Spleen (tissue), 11 donors: ENCODE data around the gene PTPRN2. TPM values are rescaled to one million over a fixed set of nuclear protein-coding genes. Genes with fewer than 3 reads are reported as not detected.

Source experiments
- DNase-seq: peaks from one replicate; pipeline ENCODE4 v3.0.0-alpha.2; 2020
- H3K27ac ChIP-seq, 8 donors: fragments of 200-600 bp; sonication (generic) in 7 of 8; 1 replicate in 4 of 8; 2 replicates in 4 of 8; pipeline versions ENCODE4 v1.5.0 to v1.8.0; 2016 to 2021; ENCODE audit warnings: inconsistent platforms in 4 of 8, mild to moderate bottlenecking in 4 of 8, moderate library complexity in 1 of 8
- H3K27me3 ChIP-seq, 7 donors: fragments of 200-600 bp; sonication (generic) in 6 of 7; replicated peaks in 1 of 7; 1 replicate in 4 of 7; 2 replicates in 3 of 7; pipeline versions ENCODE4 v1.5.0 to v1.8.0; 2016 to 2021; ENCODE audit warnings: inconsistent platforms in 3 of 7, mild to moderate bottlenecking in 1 of 7
- H3K36me3 ChIP-seq, 6 donors: fragments of 200-600 bp; sonication (generic) in 5 of 6; 1 replicate in 4 of 6; 2 replicates in 2 of 6; pipeline versions ENCODE4 v1.5.0 to v1.8.0; 2016 to 2021; ENCODE audit warnings: inconsistent platforms in 2 of 6
- H3K4me1 ChIP-seq, 6 donors: fragments of 200-600 bp; sonication (generic) in 5 of 6; 1 replicate in 3 of 6; 2 replicates in 3 of 6; pipeline versions ENCODE4 v1.5.0 to v1.8.0; 2016 to 2021; ENCODE audit warnings: inconsistent platforms in 3 of 6
- H3K4me3 ChIP-seq, 8 donors: fragments of 200-600 bp; sonication (generic) in 7 of 8; 1 replicate in 4 of 8; 2 replicates in 4 of 8; pipeline versions ENCODE4 v1.5.0 to v1.8.0; 2016 to 2021; ENCODE audit warnings: inconsistent platforms in 4 of 8, mild to moderate bottlenecking in 4 of 8, moderate library complexity in 2 of 8
- H3K9me3 ChIP-seq, 8 donors: fragments of 200-600 bp; sonication (generic) in 7 of 8; 1 replicate in 4 of 8; 2 replicates in 4 of 8; pipeline versions ENCODE4 v1.5.0 to v1.8.0; 2016 to 2021; ENCODE audit warnings: inconsistent platforms in 4 of 8
- CTCF ChIP-seq, 11 experiments: fragments of 200-600 bp in 7 of 11; fragments of 450-650 bp in 4 of 11; sonication (generic) in 4 of 11; IDR thresholded peaks in 8 of 11; conservative IDR thresholded peaks in 3 of 11; 1 replicate in 7 of 11; 2 replicates in 4 of 11; pipeline versions ENCODE4 v1.4.0 to v1.8.0; 2016 to 2021; ENCODE audit warnings: antibody characterized with exemption in 11 of 11, inconsistent platforms in 4 of 11, mild to moderate bottlenecking in 1 of 11
- POLR2A ChIP-seq, 3 donors: fragments of 450-650 bp; IDR thresholded peaks; one replicate each; pipeline ENCODE4 v1.5.1; 2017; ENCODE audit warnings: antibody characterized with exemption in 3 of 3, mild to moderate bottlenecking in 1 of 3
- POLR2AphosphoS5 ChIP-seq, 3 donors: sonication (generic); formaldehyde crosslinking; IDR thresholded peaks; one replicate each; pipeline ENCODE4 v1.5.1; 2017; ENCODE audit warnings: antibody characterized with exemption in 3 of 3
- WGBS, 5 donors: extraction: QIAGEN DNeasy Blood & Tissue Kit in 3 of 5; methylation state at CpG; one replicate each; pipeline versions ENCODE4 v1.1.5 to v1.1.7; 2013 to 2018; 5-methylcytosine and 5-hydroxymethylcytosine counted together
- intact Hi-C: fragments of 100-400 bp; cut with DNase I; formaldehyde crosslinking; loops from one replicate; pipeline ENCODE4 v1.15.0; 2023; ENCODE audit warnings: low total_unique reads
- polyA plus RNA-seq, 3 donors: library from polyadenylated mRNA; stranded (reverse); fragments of 200-250 nt; gene quantifications; one replicate each; pipeline ENCODE4 v1.2.1, GENCODE V29; 2013
- total RNA-seq, 7 donors: library from RNA; depleted of rRNA in 3 of 7; stranded (reverse); fragments of >200 nt in 3 of 7; fragmentation: NEBNext Ultra II Directional in 4 of 7; extraction: Animal tissue kit (Norgen Biotek cat#: 25700) in 4 of 7; gene quantifications; one replicate each; pipeline versions ENCODE4 v1.1.0 to v1.2.1, GENCODE V29; 2016 to 2021
- donor health status: healthy with polysubstance abuse.
- donor health status: DM: no; HTN: no; CAD: no; lungs with moderate emphysema.
- donor health status: DM: no; HTN: no; CAD: no.
- donor health status: Bipolar disorder and iron deficiency.
- donor health status: healthy.
- donor health status: DM: no; HTN: no; CAD: no.
- donor health status: DM: yes; HTN: yes; CAD: no.

Gene PTPRN2
- total and polyA plus RNA-seq, 10 donors: 7.0 to 22.8 (median 16.8) TPM

GRCh38 chr7:157691586-157692459 lies 895.8 kb downstream of the PTPRN2 start:
- intact Hi-C loops: no loop called here
- Histone ChIP-seq H3K4me3 (peak overlapping the region in 6 of 8 donors; percentile 15 to 63 (median 24)), H3K36me3 (no peaks in the 10 kb centered on the region), H3K9me3 (peaks cover 0 to 7% (median 0%) of the 10 kb centered on the region in 8 donors), H3K27me3 (peaks cover 17 to 86% (median 65%) of the 10 kb centered on the region in 7 donors), H3K4me1 (peaks cover 18 to 58% (median 46%) of the 10 kb centered on the region in 6 donors), H3K27ac (no peak overlapping the region)
- TF ChIP-seq POLR2A (IDR thresholded peaks at IDR 0.05) (no peak), CTCF (IDR thresholded peaks at IDR 0.05 in 8 of 11, conservative IDR thresholded peaks at IDR 0.05 in 3 of 11) (no peak), POLR2AphosphoS5 (IDR thresholded peaks at IDR 0.05) (no peak)
- peak; percentile 70 for DNase-seq
- 2 to 4% (median 3%) methylated on average over 34 to 64 of the region's 64 CpGs for WGBS, 5 donors

GRCh38 chr7:157690833-157691585 lies 896.6 kb downstream of the PTPRN2 start:
- Histone ChIP-seq H3K36me3 (no peaks in the 10 kb centered on the region), H3K27ac (no peak overlapping the region), H3K9me3 (peaks cover 0 to 7% (median 0%) of the 10 kb centered on the region in 8 donors), H3K4me1 (peaks cover 18 to 63% (median 49%) of the 10 kb centered on the region in 6 donors), H3K27me3 (peaks cover 19 to 94% (median 74%) of the 10 kb centered on the region in 7 donors), H3K4me3 (peak overlapping the region in 6 of 8 donors; percentile 25 to 63 (median 41))
- intact Hi-C loops: no loop called here
- TF ChIP-seq POLR2AphosphoS5 (IDR thresholded peaks at IDR 0.05): no peak
- no peak for TF ChIP-seq POLR2A (IDR thresholded peaks at IDR 0.05)
- TF ChIP-seq CTCF (IDR thresholded peaks at IDR 0.05 in 8 of 11, conservative IDR thresholded peaks at IDR 0.05 in 3 of 11): no peak
- 1 to 5% (median 2%) methylated on average over 26 to 72 of the region's 72 CpGs for WGBS, 5 donors
- DNase-seq: peak; percentile 59

GRCh38 chr7:157690058-157690832 lies 897.4 kb downstream of the PTPRN2 start:
- Histone ChIP-seq H3K9me3 (peaks cover 0 to 4% (median 0%) of the 10 kb centered on the region in 8 donors), H3K27me3 (peaks cover 26 to 98% (median 81%) of the 10 kb centered on the region in 7 donors), H3K4me1 (peaks cover 18 to 70% (median 57%) of the 10 kb centered on the region in 6 donors), H3K27ac (no peak overlapping the region), H3K36me3 (no peaks in the 10 kb centered on the region), H3K4me3 (peak overlapping the region; percentile 23 to 63 (median 38))
- TF ChIP-seq CTCF (IDR thresholded peaks at IDR 0.05 in 8 of 11, conservative IDR thresholded peaks at IDR 0.05 in 3 of 11) (no peak), POLR2A (IDR thresholded peaks at IDR 0.05) (no peak), POLR2AphosphoS5 (IDR thresholded peaks at IDR 0.05) (no peak)
- intact Hi-C loops: no loop called here
- DNase-seq: peak; percentile 59
- 2 to 7% (median 3%) methylated on average over 33 to 70 of the region's 70 CpGs for WGBS, 5 donors
